ENCODE data around the gene TMEFF2. TPM values are rescaled to one million over a fixed set of nuclear protein-coding genes. Genes with fewer than 3 reads are reported as not detected.

Gene TMEFF2
- polyA plus RNA-seq, 10 donors: 15.3 to 39.8 (median 24.7) TPM

- no peak for DNase-seq
Observed at GRCh38 chr2:192070099-192070498, 124.6 kb downstream of the TMEFF2 start.

GRCh38 chr2:192069417-192069816 is 125.3 kb downstream of the TMEFF2 start:
- no peak for DNase-seq

GRCh38 chr2:192068966-192069365 is 125.8 kb downstream of the TMEFF2 start:
- no peak for DNase-seq

GRCh38 chr2:192067631-192068030 is 127.1 kb downstream of the TMEFF2 start:
- no peak for DNase-seq

- no peak for DNase-seq
Observed at GRCh38 chr2:192064459-192064858, 130.3 kb downstream of the TMEFF2 start.

- DNase-seq: no peak
Observed at GRCh38 chr2:192060161-192060560, 134.6 kb downstream of the TMEFF2 start.

GRCh38 chr2:192059266-192059665 is 135.5 kb downstream of the TMEFF2 start:
- no peak for DNase-seq

GRCh38 chr2:192053921-192054320 is 140.8 kb downstream of the TMEFF2 start:
- no peak for DNase-seq

- no peak for DNase-seq
Observed at GRCh38 chr2:192051533-192051932, 143.2 kb downstream of the TMEFF2 start.

GRCh38 chr2:192049362-192049761 is 145.4 kb downstream of the TMEFF2 start:
- no peak for DNase-seq

- DNase-seq: no peak
Observed at GRCh38 chr2:192047315-192048107, 147.2 kb downstream of the TMEFF2 start.

- no peak for DNase-seq
Observed at GRCh38 chr2:192044496-192044895, 150.2 kb downstream of the TMEFF2 start.

- no peak for DNase-seq
Observed at GRCh38 chr2:192043216-192043870, 151.4 kb downstream of the TMEFF2 start.

GRCh38 chr2:192042126-192042525 is 152.6 kb downstream of the TMEFF2 start:
- DNase-seq: no peak

- DNase-seq: no peak
Observed at GRCh38 chr2:192038110-192038509, 156.6 kb downstream of the TMEFF2 start.

GRCh38 chr2:192035731-192036442 is 158.8 kb downstream of the TMEFF2 start:
- no peak for DNase-seq

GRCh38 chr2:192030856-192031255 is 163.9 kb downstream of the TMEFF2 start:
- DNase-seq: no peak

- no peak for DNase-seq
Observed at GRCh38 chr2:192030289-192030688, 164.4 kb downstream of the TMEFF2 start.

GRCh38 chr2:192029089-192029488 is 165.6 kb downstream of the TMEFF2 start:
- DNase-seq: no peak

- DNase-seq: peak in 1 of 3 donors; percentile 32
Observed at GRCh38 chr2:192026825-192027120, 168.0 kb downstream of the TMEFF2 start.

- DNase-seq: peak in 2 of 3 donors; percentile 9 to 63
Observed at GRCh38 chr2:192026059-192026824, 168.5 kb downstream of the TMEFF2 start.

GRCh38 chr2:192025637-192026036 is 169.1 kb downstream of the TMEFF2 start:
- DNase-seq: peak in 1 of 3 donors; percentile 35

All from muscle of back (tissue), 11 donors.